GM19351 (cell line): ENCODE results near the gene LMCD1.

ENCODE experiments used
- ATAC-seq: cut with Tn5 transposase; IDR thresholded peaks from one replicate; pipeline ENCODE4 v1.9.1; 2021; ENCODE audit warnings: mild to moderate bottlenecking, moderate library complexity; ENCODE audit not compliant: unreplicated experiment

Gene LMCD1

GRCh38 chr3:8482960-8483665 is 18.5 kb upstream of the LMCD1 start:
- ATAC-seq, result no peak

DNA sequence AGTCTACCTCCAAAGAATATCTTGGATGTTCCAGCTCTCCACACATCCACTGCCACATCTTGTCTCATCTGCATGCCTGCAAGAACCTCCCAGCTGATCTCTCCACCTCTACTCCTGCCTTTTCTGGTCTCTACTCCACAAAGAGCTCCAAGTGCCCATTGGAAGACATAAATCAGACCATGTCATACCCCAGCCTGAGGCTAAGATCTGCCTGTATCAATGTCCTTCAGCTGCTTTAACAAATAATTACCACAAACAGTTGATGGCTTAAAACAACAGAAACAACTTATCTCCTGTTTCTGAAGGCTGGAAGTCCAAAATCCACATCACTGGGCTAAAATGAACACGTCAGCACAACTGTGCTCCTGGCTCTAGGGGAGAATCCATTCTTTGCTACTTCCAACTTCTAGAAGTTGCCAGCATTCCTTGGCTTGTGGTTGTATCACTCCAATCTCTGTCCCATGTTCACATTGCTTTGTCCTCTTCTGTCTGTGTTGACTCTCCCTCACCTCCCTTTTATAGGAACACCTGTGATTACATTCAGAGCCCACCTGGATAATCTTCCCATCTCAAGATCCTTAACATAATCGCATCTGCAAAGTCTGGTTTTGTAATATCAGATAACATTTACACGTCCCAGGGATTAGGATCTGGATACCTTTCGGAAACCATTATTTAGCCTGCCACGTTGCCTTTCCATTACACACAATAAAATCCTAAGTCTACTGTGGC is 17.0 kb upstream of the LMCD1 start:
- no peak for ATAC-seq

DNA sequence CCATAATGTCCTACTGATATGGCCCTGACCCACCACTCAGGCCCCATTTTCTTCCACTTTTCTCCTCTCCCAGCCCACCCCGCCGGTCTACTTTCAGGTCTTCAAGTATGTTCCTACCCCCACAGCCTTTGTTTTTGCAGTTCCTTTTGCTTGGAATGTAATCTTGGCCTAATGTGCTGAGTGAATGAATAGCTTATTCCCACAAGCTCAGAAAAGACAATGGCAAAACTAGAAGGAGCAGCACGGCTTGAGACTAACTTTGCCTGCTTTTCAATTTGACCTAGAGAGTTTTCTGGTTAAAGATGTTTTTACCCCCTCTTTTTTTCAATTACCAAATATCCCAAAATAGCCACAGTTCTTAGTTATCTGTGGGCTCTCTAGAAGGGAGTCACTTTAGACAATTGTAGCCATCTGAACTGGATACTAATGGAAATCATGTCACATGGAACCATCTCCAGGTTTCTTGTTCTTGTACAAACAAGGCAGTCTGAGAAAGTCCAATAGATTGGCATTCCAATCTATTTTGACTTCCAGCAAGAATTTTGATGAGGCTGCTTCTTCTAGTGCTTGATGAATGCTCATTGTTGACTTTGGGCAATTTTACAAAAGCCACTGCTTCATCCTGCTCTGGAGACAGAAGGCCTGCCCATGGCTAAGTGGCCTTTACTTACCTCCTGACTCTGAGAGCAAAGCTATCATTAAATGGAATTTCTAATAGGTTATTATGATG is 16.3 kb upstream of the LMCD1 start:
- ATAC-seq, result no peak

- ATAC-seq, result no peak
These were observed 15.7 kb upstream of the LMCD1 start for GRCh38 chr3:8485943-8486342.

GRCh38 chr3:8486434-8486833 is 15.2 kb upstream of the LMCD1 start:
- ATAC-seq, result no peak

DNA sequence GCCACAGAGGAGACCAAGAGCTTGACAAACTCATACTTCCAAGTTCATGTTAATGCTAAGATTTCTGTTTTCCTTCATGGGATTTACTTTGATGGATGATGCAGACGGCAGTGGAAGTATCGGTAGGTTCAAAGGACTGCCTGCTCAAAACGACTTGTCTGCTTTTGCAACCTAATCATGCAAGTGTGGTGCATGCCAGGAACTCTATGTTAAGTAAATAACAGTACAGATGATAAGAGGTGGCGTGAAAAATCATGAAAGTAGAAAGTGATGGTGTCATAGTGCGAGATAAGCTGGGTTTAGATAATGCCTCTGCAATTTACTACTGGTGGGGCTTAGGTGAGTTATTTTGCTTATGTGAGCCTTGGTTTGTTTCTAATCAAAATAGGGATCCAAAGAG is 14.7 kb upstream of the LMCD1 start:
- ATAC-seq, result no peak

GRCh38 chr3:8488411-8488810 is 13.2 kb upstream of the LMCD1 start:
- no peak for ATAC-seq

GRCh38 chr3:8488877-8489276 is 12.7 kb upstream of the LMCD1 start:
- ATAC-seq, result no peak

DNA sequence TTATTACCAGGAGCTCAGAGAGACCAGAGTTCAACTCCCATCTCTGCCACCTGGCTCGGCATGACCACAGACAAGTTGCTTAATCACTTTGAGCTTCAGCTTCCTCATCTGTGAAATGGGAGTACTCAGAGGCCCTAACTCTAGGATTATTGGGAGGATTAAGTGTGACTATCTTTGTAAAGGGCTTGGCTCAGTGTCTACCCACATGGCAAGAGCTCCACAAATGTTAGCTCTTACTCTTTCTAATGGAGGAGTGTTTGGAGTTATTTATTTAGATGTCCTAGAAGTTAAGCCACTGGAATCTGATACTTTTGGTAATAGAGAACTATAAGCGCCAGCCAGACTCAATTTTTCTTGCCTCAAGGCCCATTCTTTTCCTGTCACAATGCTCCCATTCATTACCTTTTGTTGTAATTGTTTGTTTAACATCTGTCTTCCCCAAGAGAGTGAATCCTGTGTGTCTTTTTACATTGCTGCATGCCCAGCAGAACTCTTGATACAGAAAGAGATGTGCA is 12.3 kb upstream of the LMCD1 start:
- ATAC-seq, result no peak

- ATAC-seq, result no peak
These were observed 11.5 kb upstream of the LMCD1 start for GRCh38 chr3:8490079-8490552.

DNA sequence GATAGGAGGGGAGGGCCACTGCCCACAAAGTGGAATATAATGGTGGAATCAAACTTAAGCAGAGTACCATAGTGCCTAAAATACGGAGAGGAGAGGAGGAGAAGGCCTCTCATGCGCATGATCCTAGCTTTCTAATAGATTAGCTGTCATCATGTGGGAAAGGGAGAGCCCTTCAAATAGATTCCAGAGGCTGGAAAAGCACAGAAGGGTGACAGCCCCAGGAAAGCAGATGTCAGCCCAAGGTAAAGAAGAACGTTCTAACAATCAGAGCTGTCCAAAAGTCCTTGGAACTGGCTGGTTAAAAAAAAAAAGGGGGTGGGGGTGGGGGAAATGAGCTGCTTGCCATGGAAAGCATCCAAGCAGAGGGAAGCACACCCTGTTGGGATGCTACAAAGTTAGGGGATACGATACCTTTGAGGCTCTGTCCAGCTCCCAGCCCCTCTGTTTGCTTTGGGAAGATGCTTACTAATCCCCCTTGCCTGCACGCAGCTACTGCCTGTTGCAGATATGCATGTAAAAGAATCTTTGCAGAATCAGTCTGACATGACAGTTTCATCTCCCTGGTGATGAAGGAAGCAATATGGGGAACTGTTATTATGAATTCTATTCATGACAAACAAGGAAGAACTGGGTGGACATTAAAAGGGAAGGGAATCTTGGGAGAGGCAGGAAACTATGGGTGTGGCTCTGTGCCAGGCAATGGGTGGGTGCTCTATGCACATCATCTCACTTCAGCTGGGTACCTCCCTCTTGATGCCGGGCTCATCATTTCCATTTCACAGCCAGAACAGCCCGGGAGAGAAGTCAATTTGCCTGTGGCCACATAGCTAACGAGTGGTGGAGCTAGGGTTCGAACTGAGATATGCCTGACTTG is 10.1 kb upstream of the LMCD1 start:
- ATAC-seq, result no peak

DNA sequence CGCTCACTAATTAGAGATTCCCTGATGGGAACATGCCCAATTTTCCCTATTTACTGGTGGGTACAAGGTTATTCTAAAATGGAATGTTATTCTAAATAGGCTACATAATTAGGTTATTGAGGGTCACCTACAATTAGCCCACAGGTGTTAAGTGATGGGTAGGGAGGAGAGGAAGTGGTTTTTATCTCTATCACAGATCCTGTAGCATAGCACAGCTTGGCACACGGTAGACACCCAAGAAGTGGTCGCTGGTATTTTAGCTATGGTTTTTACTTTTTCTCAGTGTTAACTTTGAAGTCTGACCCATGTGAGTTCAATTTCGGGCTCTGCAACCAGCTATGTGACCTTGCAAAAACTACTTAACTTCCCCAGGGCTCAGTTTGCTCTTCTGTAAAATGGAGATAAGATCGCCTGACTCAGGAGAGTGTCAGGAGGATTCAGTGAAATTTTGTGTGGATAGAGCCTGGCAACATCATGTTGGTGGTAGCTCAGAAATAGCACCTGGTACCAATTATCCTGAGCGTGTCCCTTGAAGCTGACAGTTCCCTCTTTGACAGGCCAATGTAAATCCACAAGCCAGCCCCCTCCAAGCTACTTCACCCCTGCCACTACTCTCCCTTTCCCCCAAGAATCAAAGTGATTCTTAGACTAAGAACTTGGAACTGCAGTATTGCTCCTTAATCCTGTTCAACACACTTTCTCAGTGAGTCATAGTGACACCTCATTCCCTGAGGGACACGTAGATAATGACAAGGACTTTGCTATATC is 8.7 kb upstream of the LMCD1 start:
- no peak for ATAC-seq

DNA sequence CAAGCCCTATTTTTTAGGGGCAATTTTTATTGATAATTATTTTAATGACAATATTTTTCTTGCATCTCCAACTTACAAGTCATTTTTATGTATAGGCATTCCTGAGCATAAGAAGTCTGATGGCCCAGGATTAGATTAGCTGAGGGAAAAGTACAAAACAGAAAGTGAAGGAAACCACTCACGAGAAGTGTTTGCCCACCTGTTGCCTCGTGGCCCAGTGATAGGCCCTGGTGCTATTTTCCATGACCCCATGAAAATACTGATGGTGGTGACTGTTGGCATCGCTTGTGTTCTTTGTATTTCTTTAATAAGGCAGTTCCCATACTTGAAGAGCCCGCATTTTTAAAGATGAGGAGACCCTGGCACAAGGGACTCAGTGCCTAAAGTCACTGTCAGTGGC is 7.9 kb upstream of the LMCD1 start:
- ATAC-seq, result no peak

- no peak for ATAC-seq
These were observed 7.3 kb upstream of the LMCD1 start for GRCh38 chr3:8494327-8494726.

- ATAC-seq, result no peak
These were observed 4.0 kb upstream of the LMCD1 start for GRCh38 chr3:8497582-8497981.

GRCh38 chr3:8499181-8499611 is 2.4 kb upstream of the LMCD1 start:
- no peak for ATAC-seq

DNA sequence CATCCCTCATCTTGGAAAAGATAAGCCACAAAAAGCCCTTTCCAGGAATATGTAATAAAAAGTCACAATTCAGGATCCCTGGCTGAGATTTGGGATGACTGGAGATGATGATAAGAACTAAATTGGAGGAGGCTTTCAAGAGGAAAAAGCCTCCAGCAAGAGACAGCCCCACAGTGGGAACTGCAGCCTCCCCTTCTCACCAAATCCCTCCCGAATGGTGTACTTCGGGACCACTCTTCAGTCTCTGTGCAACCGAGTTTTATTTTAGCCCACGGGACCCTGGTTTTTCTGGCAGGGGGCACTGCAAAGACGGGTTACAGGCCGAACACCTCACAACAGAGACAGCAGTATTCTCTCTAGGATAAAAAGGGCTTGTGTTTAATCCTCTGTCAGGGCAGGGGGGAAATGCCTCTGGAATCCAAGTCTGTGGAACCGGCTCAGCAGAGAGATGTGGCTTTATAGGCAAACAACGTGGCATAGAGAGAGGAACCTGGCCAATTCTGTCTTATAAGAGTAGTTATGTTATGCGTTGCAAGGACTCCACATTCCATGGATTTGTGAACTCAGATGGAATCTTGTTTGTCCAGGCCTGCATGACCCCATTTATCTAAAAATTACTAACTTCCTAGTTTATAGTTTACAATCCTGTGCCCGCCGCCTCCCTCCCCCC is 1.2 kb upstream of the LMCD1 start:
- ATAC-seq, result no peak

DNA sequence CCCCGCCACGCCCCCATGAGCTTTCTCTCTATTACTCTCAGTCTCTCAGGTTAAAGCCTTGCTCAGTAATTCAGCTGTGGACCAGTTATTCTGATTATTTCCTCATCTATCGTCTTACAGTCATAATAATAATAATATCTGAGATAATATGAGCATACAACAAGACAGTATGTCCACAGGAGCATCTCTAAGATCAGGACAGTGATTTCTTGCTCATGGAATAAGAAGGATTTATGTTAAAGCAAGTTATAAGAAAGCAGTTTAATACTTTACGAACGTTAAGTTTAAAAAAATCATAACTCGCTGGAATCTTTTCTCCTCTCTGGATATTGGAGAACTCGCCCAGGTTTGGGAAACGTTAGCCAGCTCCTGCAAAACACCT is 643 bp upstream of the LMCD1 start:
- ATAC-seq, result no peak

- peak; percentile 8 for ATAC-seq
These were observed 1.8 kb downstream of the LMCD1 start for GRCh38 chr3:8503461-8503860.
